Measurements from ENCODE around the gene EPS15. TPM values are rescaled to one million over a fixed set of nuclear protein-coding genes. Genes with fewer than 3 reads are reported as not detected.

The EPS15 gene
- total and polyA plus RNA-seq, 10 of the 15 experiments (the other 5 are each of a cell fraction or from before 2014, with no cell fraction given), result 24.7 to 87.8 (median 56.3) TPM

DNA sequence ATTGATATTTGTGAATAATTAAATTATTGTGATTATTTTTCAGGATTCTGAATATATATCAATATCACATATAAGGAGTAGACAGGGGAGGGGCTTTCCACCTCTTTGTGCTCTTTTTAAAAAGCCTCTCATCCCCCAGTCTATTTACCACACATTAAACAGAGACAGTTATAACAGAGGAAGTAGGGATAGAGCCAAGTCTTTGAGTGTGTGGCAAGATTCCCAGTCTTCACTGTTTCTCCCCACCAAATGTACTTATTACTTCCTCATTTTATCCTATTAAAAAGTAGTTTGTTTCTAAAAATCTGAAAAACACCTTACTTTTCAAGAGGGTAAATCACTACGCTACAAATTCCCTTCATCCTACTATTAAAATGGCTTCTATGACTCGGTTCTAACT, 46.7 kb downstream of the EPS15 start:
- ChIA-PET SMC1A (ENCODE audit: uncharacterized antibody, unreplicated experiment) (interaction anchor here (0.6 to 1.6 kb wide), 4 partner anchors 28 to 99 kb away, joined by 3 to 4 read pairs (median 3); no protein-coding TSS in a partner anchor), CTCF (no interaction called here), POLR2A (interaction anchor here (0.6 kb wide), 1 partner anchor 57 kb away, joined by 3 read pairs; no protein-coding TSS in a partner anchor), RAD21 (ENCODE audit: unreplicated experiment) (no interaction called here)
- H3K36me3 ChIP-seq (ENCODE audit: control insufficient read depth in 2 of 2, insufficient read depth in 2 of 2, low read length in 1 of 2), result peaks cover 3 to 20% of the 10 kb centered on the region in 2 experiments
- no peak overlapping the region for H2AFZ ChIP-seq (ENCODE audit: control insufficient read depth, low read depth, low read length)
- ATAC-seq, result no peak
- no peak overlapping the region for H3K4me3 ChIP-seq
- no peak overlapping the region for H3K27ac ChIP-seq (ENCODE audit: control insufficient read depth, insufficient read depth)
- H3K4me2 ChIP-seq (ENCODE audit: control insufficient read depth, insufficient read depth), result no peak overlapping the region
- FAIRE-seq, result no peak
- H3K4me1 ChIP-seq (ENCODE audit: control insufficient read depth, insufficient read depth, low read length), result no peaks in the 10 kb centered on the region
- in situ Hi-C loops (cut with MboI) (no loop called here), intact Hi-C loops (cut with micrococcal nuclease; ENCODE audit: unreplicated experiment) (no loop called here)
- no peaks in the 10 kb centered on the region for H4K20me1 ChIP-seq (ENCODE audit: control insufficient read depth, insufficient read depth)
- no peak for DNase-seq (ENCODE audit: low read depth, low spot score)
- no TSS peak for BruUV-seq (replicated peaks)
- no peaks in the 10 kb centered on the region; the same call in 2 of the 3 replicates for H3K9me3 ChIP-seq (replicated peaks; ENCODE audit: control insufficient read depth, insufficient read depth, low read length)
- TF ChIP-seq, protein P1, sequence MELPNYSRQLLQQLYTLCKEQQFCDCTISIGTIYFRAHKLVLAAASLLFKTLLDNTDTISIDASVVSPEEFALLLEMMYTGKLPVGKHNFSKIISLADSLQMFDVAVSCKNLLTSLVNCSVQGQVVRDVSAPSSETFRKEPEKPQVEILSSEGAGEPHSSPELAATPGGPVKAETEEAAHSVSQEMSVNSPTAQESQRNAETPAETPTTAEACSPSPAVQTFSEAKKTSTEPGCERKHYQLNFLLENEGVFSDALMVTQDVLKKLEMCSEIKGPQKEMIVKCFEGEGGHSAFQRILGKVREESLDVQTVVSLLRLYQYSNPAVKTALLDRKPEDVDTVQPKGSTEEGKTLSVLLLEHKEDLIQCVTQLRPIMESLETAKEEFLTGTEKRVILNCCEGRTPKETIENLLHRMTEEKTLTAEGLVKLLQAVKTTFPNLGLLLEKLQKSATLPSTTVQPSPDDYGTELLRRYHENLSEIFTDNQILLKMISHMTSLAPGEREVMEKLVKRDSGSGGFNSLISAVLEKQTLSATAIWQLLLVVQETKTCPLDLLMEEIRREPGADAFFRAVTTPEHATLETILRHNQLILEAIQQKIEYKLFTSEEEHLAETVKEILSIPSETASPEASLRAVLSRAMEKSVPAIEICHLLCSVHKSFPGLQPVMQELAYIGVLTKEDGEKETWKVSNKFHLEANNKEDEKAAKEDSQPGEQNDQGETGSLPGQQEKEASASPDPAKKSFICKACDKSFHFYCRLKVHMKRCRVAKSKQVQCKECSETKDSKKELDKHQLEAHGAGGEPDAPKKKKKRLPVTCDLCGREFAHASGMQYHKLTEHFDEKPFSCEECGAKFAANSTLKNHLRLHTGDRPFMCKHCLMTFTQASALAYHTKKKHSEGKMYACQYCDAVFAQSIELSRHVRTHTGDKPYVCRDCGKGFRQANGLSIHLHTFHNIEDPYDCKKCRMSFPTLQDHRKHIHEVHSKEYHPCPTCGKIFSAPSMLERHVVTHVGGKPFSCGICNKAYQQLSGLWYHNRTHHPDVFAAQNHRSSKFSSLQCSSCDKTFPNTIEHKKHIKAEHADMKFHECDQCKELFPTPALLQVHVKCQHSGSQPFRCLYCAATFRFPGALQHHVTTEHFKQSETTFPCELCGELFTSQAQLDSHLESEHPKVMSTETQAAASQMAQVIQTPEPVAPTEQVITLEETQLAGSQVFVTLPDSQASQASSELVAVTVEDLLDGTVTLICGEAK (IDR thresholded peaks at IDR 0.05; ENCODE audit: borderline replicate concordance), result no peak
- TF ChIP-seq ZZZ3 (IDR thresholded peaks at IDR 0.05; ENCODE audit: control insufficient read depth, insufficient read length, low read depth) (no peak), PML (IDR thresholded peaks at IDR 0.05; ENCODE audit: low read length) (no peak), ZSCAN29 (IDR thresholded peaks at IDR 0.05) (no peak)
- TF ChIP-seq, protein P2, sequence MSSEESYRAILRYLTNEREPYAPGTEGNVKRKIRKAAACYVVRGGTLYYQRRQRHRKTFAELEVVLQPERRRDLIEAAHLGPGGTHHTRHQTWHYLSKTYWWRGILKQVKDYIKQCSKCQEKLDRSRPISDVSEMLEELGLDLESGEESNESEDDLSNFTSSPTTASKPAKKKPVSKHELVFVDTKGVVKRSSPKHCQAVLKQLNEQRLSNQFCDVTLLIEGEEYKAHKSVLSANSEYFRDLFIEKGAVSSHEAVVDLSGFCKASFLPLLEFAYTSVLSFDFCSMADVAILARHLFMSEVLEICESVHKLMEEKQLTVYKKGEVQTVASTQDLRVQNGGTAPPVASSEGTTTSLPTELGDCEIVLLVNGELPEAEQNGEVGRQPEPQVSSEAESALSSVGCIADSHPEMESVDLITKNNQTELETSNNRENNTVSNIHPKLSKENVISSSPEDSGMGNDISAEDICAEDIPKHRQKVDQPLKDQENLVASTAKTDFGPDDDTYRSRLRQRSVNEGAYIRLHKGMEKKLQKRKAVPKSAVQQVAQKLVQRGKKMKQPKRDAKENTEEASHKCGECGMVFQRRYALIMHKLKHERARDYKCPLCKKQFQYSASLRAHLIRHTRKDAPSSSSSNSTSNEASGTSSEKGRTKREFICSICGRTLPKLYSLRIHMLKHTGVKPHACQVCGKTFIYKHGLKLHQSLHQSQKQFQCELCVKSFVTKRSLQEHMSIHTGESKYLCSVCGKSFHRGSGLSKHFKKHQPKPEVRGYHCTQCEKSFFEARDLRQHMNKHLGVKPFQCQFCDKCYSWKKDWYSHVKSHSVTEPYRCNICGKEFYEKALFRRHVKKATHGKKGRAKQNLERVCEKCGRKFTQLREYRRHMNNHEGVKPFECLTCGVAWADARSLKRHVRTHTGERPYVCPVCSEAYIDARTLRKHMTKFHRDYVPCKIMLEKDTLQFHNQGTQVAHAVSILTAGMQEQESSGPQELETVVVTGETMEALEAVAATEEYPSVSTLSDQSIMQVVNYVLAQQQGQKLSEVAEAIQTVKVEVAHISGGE (CRISPR knock-in tag; IDR thresholded peaks at IDR 0.05), result no peak
- H3K27me3 ChIP-seq (replicated peaks in 1 of 2; ENCODE audit: control insufficient read depth in 2 of 2, insufficient read depth in 2 of 2, low read length in 1 of 2), result no peaks in the 10 kb centered on the region
- H3K9ac ChIP-seq (ENCODE audit: control insufficient read depth, insufficient read depth, low read length), result no peak overlapping the region
- WGBS (ENCODE audit: insufficient coverage, insufficient replicate concordance, low lambda C conversion rate, missing lambda C conversion rate), result 48% methylated on average over 2 of the region's 2 CpGs
- H3K79me2 ChIP-seq (ENCODE audit: control insufficient read depth, insufficient read depth, low read length), result no peaks in the 10 kb centered on the region; the same call in 1 of the 2 replicates
